ENCODE measurements around the gene QPCT.

Gene QPCT

DNA sequence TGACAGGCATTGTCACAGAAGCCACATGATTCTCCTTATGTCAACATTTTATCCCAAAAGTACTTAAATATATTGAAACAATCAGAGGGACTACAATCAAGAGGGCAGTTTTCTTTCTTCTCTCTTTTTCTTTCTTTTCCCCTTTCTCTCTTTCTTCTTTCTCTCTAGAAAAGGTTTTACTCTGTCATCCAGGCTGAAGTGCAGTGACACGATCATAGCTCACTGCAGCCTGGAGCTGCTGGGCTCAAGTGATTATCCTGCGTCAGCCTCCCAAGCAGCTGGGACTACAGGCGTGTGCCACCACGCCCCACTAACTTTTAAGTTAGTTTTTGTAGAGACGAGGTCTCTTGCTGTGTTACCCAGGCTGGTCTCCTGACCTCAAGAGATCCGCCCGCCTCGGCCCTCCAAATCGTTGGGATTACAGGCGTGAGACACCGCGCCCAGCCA is 18.8 kb upstream of the QPCT start:
- no peak for DNase-seq

DNA sequence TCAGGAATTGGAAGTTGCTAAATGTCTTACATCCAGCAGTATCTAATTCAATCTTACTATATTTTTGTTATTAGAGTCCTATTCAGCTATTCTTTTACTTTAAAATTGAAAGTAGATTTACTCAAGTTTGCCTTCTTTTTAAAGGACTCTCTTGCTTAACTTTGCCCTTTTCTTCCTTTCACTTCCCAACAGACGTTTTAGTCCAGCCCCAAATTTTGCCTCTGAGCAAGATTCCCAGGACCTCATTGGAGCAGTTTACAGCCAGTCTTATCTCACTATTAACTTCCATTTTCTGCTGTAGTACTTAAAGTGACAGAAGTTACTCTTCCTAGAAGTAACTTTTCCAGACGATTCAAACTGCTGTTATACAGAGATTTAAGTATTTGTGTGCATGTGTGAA is 18.1 kb upstream of the QPCT start:
- DNase-seq = no peak

DNA sequence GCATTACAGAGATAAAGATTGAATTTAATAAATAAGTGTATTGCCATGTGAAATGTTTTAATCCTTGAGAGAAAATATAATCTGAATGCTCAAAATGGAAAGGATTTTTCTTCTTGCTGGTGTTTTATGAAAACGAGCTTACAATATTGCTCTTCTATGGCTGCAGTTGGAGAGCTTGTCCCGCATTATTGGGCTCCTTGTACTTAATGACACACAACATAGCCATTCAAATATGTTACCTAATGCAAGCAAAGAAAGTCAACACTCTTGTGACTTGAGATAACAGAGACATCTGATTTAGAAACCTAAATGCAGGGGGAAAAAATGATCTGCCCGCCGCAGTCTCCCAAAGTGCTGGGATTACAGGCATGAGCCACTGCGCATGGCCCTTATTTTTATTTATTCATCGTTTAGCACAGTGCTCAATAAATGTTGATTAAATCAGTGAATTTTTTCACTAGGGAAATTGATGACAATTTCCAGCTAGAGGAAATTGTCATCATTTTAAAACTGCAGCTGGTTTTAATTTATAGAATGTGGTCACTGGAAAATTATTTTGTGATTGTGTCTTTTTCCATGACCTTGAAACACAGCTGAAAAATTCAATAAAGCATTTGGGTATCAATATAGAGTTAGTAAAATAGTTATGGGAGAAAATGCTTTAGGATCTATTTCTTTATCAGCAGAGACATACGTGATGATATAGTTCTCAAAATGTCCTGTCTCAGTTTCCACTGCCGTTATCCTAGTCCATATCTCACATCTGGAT is 17.4 kb upstream of the QPCT start:
- no peak for DNase-seq

DNA sequence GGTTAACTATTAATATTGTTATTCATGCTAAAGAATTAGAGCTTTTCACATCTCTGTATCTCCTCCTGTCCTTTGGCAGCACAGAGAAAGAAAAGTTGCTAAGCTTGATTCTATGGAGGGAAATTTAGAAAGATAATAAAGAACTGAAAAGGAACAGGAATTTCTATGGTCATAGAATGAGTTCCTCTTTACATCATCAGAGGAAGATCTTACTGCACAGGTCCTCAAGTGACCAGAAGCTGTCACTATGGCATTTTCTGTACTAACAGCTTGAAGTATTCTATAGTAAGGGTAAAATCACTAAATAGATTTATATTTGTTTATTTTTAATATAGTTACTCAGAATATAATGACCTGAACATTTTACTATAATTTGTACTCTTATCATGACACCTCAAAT is 13.7 kb upstream of the QPCT start:
- DNase-seq = no peak

DNA sequence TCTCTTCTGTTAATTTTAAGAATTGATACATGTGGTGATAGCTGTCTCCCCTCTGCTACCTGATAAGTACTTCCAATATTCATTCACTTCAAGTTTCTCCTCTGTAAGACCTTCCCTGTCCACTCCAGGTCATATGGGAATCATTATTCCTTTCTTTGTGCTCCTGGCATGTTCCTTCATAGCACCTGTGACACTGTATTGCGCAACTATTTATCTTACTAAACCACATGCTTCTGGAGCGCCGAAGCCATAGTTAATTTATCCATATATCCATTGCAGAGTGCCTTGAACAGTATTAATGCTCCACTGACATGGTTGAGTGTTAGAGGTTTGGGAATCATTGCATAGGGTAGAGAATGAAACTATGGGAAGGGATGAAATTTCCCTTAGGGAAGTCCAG is 11.9 kb upstream of the QPCT start:
- no peak for DNase-seq

DNA sequence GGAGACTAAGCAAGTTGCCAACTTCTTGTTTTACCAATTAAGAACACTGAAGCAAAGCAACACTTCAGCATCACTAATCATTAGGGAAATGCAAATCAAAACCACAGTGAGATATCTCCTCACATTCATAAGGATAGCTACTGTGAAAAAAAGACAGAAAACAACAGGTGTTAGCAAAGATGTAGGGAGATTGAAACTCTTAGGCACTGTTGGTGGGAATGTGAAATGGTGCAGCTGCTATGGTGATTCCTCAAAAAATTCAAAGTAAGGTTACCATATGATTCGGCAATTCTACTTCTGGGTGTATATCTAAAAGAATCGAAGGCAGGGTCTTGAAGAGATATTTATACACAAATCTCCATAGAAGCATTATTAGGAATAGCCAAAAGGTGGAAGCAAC is 11.2 kb upstream of the QPCT start:
- DNase-seq = no peak

DNA sequence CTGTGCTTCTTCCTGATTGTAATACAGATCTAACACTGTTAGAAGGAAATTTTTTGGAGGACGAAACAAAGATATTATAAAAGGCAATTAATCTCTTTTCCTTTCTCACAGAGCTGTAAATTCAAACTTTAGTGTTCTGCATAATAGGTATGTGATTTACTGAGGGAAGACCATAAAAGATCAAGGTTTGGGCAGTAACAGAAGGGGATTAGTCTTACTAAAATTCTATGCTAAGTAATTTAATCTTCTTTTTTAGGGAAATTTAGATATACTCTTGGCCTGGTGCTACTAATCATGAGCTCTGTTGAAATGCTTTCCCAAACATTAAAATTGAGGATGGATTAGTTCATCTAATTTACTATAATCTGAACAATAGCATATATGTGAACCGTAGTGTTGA is 8.8 kb upstream of the QPCT start:
- DNase-seq = no peak

DNA sequence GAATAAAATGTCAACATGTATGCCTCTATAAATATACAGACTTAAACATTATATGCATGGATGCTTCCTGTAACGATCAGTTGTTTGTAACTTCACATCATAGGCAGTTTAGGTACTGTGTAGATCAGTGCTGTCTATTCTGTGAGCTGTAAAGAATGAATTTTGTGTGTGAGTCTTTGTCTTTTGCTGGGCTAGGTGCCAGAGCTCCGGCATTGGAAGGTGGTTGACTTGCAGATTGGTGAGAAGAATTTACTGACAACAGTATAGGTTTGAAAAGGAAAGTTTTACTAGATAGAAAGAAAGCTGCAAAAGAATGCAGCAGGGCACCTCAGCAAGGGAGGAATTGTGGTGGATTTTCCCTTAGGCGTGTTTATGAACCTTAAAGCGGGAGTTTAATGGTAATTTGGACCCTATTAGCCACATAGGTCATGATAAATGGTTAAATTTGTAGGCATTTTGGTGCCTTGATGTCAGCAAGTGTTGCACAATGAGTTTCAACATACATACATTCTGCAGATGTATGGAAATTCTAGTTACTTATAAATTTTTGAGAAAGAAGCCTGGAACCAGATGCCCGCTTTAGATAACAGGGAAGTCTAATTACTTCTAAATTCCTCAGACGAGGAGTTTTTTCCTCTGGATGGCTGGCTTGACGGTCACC is 6.7 kb upstream of the QPCT start:
- no peak for DNase-seq

DNA sequence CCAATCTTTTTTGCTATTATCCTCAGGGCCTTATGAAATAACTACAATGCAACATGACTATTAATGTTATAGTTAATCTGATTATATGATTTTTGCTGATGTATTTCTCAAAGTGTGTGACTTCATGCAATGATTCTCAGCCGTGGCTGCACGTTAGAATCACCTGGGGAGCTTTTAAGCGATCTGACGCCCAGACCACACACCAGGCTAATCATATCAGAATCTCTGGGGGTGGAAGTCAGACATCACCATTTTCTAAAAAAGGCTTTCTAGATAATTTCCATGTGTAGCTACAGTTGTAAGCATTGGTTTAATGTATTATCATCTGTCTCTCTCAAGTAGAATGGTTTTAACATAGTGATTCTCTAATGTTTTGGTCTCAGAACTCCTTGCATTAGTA is 5.5 kb upstream of the QPCT start:
- no peak for DNase-seq

DNA sequence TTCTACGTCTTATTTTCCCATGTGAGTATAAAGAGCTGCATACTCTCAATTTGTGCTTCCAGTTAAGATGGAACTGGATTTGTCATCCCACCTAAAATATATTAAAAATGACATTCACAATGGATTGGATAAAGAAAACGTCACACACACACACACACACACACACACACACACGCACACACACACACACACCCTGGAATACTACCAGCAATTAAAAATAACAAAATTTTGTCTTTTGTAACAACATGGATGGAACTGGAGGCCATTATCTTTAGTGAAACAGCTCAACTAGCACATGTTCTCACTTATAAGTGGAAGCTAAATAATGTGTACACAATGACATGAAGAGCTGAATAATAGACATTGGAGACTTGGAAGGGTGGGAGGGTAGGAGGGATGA is 3.8 kb upstream of the QPCT start:
- DNase-seq = no peak

DNA sequence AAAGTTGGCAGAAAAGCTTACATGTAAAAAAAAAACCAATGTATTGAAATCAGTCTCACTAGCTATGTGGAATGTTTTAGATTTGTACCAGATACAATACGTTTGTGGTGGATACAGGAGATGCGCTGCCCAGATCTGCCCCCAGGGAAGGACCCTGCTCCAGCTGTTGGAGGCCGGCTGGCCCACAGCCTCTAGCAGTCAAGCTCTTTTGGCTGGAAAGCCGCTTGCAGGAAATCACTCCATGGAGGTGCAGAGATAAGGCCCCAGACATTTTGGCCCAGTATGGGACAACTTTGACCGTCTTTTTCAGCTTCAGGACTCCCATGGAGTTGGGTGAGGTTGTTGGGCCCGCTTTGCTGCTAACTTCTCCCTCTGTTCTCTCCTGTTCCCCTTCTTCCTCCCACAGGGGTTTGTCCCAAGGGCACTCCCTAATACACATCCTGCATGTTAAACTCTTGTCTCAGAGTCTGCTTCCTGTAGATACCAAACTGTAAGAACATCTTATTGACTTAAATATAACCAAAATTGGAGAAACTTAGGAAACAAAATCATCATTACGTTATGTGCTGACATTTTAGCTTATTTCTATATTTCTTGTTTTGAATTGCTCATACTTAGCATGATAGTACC is 1.7 kb upstream of the QPCT start:
- DNase-seq = no peak

DNA sequence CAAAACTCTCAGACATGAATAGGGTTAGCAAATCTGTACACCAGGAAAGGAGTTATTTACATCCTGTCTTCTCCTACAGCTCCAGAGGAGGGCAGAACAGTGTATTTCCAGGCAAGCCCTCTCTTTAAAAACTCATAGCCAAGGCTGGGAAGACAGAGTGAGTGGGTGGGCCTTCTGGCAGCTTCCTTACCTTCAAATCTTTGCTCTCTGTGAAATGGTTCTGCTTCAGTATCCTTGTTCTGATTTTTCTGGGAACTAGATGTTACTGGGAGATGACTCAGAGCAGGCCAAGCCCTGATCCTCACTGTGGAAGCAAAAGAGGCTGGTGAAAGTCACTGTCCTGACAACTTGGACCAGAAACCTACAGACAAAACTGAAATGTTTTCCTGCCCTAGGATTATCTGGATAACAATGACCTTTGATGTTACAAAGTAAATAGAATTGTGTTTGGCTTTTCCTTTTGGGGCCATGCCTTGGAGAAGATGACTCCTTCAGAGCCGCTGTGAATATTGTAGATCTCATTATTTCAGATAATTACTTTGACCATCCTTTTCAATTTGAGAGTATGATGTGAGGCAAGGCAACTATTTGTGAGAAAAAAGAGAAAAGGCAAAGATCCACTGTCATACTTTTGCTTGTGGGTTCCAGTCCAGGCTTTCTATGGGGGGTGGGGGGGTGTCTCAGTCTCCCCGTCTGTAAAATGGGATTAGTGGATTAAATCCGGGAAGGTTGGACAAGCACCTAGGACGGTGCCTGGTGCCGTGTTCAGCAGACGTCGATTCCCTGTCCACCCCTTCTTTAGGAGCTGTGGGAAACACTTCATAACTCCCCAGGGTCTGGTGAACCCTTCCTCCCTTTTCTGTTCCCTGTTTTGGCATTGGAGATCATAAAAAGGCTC is 644 bp upstream of the QPCT start:
- no peak for DNase-seq

DNA sequence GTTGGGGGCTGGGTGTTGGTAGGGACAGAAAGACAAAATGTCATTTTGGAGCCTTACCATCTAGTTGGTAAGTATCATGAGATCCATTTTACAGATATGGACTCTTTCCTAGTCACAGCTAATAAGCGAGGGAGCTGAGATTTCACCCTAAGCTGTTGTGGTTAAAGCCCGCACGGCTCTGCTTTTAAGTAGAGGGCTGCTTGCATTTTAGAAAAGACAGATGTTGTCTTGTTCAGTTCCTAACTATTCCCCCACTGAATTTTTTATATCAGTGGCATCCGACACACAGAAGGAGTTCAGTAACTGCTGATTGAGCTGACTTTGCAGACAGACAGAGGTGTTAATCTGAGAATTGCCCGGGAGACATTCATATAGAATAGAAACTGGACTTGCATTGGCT is 3.7 kb downstream of the QPCT start:
- no peak for DNase-seq

DNA sequence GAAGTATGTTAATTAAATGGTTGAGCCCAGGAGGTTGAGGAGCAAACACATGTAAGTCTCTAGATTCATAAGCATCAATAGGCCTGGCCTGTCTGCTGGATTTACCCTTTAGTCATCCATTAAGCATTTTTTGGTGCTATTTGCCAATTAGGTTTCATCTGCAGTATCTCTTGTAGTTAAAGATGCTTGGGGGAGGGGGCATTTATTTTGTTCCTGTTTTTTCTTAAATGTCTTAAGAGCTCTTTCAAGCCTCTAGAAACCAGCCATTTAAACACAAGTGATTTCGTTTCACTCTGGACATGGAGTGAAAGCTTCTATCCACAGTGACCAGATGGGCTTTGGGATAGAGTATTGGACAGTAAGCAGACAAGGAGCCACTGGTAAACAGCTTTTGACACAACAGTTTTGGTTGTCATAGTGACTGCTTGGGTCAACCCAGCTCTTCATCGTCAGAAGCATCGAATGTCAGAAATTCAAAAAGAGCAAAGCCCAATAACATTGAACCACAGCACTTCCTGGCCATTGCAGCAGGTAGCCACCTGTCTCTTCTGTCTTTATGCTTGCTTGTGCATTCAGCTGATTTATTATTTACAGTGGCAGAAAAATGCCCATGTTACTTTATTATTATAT is 4.9 kb downstream of the QPCT start:
- no peak for DNase-seq

DNA sequence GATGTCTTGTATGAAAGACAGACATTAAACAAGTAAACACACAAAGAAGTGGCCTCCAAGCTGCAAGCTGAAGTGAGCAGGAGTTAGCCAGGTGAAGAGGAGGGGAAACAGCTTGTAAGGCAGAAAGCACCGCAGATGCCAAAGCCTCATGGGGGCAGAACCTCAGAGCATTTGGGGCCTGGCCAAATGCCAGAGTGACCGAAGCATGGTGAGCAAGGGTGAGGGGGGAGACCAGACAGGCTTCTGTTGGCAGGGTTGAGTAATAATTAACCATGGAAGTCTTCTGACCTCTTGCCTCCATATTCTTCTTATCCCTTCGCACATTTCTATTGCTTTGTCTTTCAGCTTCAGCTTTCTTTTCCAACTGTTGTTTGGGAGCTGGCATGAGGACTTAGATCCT is 5.6 kb downstream of the QPCT start:
- DNase-seq = no peak

DNA sequence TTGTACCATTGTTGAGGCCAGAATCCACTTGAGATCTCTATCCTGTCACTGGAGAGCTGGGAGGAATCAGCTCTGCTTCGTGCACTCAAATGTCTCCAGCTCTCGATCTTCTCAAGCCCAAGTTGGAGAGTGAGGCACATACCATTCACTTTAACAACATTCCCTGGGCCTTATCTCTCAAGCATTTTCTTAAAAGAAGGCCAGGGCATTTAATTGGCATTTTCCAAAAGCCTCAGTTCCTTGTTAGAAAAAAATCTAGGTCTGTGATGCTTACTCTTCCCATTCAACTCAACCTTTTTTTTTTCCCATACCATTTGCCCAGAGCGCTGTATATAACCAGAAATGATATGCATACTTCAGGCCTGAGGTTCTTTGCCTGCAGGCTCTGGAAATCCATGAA is 10.1 kb downstream of the QPCT start:
- no peak for DNase-seq

DNA sequence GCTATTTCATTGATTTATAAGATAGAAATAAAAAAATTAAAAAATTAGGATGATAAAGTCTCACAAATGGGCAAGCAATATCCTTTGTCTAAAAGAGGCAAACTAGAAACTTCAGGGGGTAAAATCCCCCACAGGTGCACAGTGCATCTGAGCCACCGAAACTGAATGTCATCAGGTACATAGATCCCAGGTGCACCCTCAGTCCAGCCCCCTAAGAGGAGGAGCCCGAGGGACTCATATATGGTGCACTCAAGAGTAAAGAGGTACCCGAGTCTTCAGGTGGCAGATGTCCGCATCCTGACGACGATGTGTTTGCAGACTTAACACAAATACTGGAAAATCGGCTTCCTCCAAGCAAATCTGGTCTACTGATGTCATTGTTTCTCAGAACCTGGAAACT is 11.3 kb downstream of the QPCT start:
- no peak for DNase-seq

DNA sequence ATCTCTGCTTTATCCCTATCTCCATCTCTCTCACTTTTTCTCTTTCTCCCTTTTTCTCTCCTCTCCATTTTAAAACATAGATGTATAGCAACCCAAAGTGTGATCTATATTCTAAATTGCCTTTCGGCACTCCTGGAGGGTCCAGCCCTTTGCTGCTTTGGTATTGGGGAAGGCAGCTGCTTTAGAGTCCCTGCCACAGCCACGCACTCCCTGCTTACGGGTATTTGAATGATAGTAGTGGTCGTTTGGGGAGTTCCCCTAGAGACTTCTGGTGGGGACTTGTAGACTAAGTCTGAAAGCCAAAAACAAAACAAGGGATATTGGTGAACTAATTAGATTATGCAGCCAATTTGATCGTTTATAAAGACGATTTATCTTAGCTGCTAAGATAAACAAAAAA is 11.9 kb downstream of the QPCT start:
- DNase-seq = no peak

DNA sequence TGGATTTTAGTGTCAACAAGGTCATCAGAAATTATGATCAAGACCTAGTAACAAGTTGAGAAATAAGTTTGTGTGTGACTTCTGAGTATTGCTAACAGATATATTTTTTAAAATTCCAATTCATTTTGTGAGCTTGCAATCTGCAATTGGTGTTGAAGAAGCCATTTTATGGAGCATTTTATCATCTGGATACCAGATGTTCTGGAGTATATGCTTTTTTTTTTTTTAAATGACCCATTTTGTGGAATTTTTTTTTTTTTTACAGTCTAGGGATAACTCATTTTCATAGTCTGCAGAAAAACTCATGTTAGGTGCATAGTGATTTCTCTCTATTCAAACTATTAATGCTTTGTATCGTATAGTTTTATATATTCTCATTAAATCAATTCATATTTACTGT is 12.6 kb downstream of the QPCT start:
- no peak for DNase-seq

DNA sequence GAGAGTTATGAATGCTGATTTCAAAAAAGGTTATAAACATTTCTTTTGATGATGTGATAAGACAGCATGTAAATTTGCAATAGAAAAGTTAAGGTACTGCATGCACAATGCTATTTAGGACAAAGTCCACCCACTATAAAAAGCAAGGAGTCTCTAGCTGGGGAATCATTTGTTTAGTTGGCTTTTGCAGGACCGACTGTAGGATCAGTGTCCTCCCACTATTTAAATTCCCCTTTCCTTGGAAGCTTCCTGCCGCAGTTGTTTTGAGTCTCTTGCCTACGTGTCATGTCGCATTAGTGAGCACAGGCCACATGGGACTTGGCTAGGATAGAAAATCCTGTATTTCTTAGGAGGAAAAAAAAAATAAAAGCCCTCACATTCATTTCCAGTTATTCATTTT is 13.1 kb downstream of the QPCT start:
- DNase-seq = no peak

DNA sequence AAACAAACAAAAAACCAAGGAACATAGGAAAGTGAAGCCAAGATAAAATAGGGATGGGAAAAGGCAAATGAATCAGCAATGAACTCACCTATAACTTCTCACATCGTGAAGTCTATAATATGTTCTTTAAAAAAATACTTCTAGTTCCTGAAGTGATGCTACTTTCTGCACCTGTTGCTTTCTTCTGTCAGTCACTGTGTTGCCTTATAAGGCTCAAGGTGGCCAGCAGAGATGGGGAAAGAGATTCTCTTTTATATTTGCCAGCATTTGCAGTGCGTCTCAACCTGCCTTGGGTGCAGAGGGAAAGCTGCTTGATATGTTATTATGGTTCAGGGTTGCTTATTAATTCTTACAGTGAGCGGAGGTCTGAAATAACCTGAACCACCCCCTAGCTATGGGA is 14.0 kb downstream of the QPCT start:
- DNase-seq = no peak

DNA sequence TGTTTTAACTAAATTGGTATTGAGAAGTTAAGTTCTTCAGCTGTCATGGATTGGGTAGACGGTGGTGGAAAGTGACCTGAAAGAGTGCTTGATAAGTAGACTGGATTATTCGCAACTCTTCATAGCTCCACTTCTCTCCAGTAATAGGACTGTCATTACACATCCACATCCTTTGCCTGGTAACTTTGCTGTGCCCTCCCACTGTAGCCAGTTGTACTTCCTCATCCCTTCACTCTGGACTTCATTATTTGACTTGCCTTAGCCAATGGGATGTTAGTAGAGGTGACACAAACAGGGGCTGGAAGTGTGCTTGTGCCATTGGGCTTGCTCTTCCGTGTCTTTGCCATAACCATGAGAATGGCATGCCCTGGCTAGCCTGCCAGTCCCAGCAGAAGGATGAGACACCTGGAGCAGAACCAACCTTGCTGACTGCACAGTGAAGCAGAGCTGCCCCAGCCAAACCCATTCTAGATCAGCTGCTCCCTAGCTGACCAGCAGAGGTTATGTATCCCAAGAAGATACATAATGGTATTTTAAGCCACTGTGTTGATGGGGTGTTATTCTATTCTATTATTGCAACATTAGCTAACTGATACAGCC is 16.9 kb downstream of the QPCT start:
- no peak for DNase-seq

All from activated naive CD4-positive, alpha-beta T cell treated with anti-CD3 and anti-CD28 coated beads, Interleukin-2, amount 50 U/mL, for 16 hours (primary cell).